Measurements from ENCODE around the gene HNRNPAB. TPM values are rescaled to one million over a fixed set of nuclear protein-coding genes. Genes with fewer than 3 reads are reported as not detected.
A peak's percentile ranks its signal among the peaks of the same experiment; 100 is the strongest.

The HNRNPAB gene
- polyA plus RNA-seq, 1 experiment: 102 TPM

- POLR2A ChIA-PET: no interaction called here
- no peak for TF ChIP-seq CTCF (IDR thresholded peaks at IDR 0.05; ENCODE audit: low read depth, low read length)
- DNase-seq (ENCODE audit: low read depth, low spot score): no peak
- Histone ChIP-seq H3K27ac (ENCODE audit: low read depth, low read length) (no peak overlapping the region), H3K4me3 (ENCODE audit: low read depth, low read length) (no peak overlapping the region), H3K9me3 (ENCODE audit: control insufficient read depth, insufficient read depth, low read length) (peaks cover 11% of the 10 kb centered on the region; the same call in 1 of the 2 replicates), H3K27me3 (ENCODE audit: control insufficient read depth, insufficient read depth, low read length) (peaks cover 4% of the 10 kb centered on the region)
- CTCF ChIA-PET: no interaction called here
Observed at GRCh38 chr5:178241688-178242231, 37.4 kb downstream of the HNRNPAB start.

GRCh38 chr5:178242416-178242815 is 38.1 kb downstream of the HNRNPAB start:
- TF ChIP-seq CTCF (IDR thresholded peaks at IDR 0.05; ENCODE audit: low read depth, low read length): no peak
- H3K4me3 ChIP-seq (ENCODE audit: low read depth, low read length): no peak overlapping the region
- no peak overlapping the region for H3K27ac ChIP-seq (ENCODE audit: low read depth, low read length)
- DNase-seq (ENCODE audit: low read depth, low spot score): no peak
- peaks cover 13% of the 10 kb centered on the region; the same call in 1 of the 2 replicates for H3K9me3 ChIP-seq (ENCODE audit: control insufficient read depth, insufficient read depth, low read length)
- CTCF ChIA-PET: no interaction called here
- POLR2A ChIA-PET: no interaction called here
- H3K27me3 ChIP-seq (ENCODE audit: control insufficient read depth, insufficient read depth, low read length): peaks cover 4% of the 10 kb centered on the region

- Histone ChIP-seq H3K4me3 (ENCODE audit: low read depth, low read length) (no peak overlapping the region), H3K27me3 (ENCODE audit: control insufficient read depth, insufficient read depth, low read length) (peaks cover 4% of the 10 kb centered on the region), H3K9me3 (ENCODE audit: control insufficient read depth, insufficient read depth, low read length) (peaks cover 17% of the 10 kb centered on the region; the same call in 1 of the 2 replicates), H3K27ac (ENCODE audit: low read depth, low read length) (peak overlapping the region; percentile 68)
- no peak for DNase-seq (ENCODE audit: low read depth, low spot score)
- ChIA-PET CTCF (no interaction called here), POLR2A (interaction anchor here (1.2 kb wide), 1 partner anchor 12 kb away, joined by 6 read pairs; the partner anchor contains the start of gene PHYKPL)
- TF ChIP-seq CTCF (IDR thresholded peaks at IDR 0.05; ENCODE audit: low read depth, low read length): no peak
Observed at GRCh38 chr5:178244576-178244975, 40.2 kb downstream of the HNRNPAB start.

- POLR2A ChIA-PET: no interaction called here
- no peak for TF ChIP-seq CTCF (IDR thresholded peaks at IDR 0.05; ENCODE audit: low read depth, low read length)
- CTCF ChIA-PET: no interaction called here
- H3K4me3 ChIP-seq (ENCODE audit: low read depth, low read length): no peak overlapping the region
- no peak overlapping the region for H3K27ac ChIP-seq (ENCODE audit: low read depth, low read length)
- peaks cover 17% of the 10 kb centered on the region; the same call in 1 of the 2 replicates for H3K9me3 ChIP-seq (ENCODE audit: control insufficient read depth, insufficient read depth, low read length)
- no peak for DNase-seq (ENCODE audit: low read depth, low spot score)
- peaks cover 4% of the 10 kb centered on the region for H3K27me3 ChIP-seq (ENCODE audit: control insufficient read depth, insufficient read depth, low read length)
Observed at GRCh38 chr5:178245389-178245788, 41.1 kb downstream of the HNRNPAB start.

- no peak for DNase-seq (ENCODE audit: low read depth, low spot score)
- CTCF ChIA-PET: no interaction called here
Observed at GRCh38 chr5:178246624-178247279, 42.4 kb downstream of the HNRNPAB start.

More at GRCh38 chr5:178246624-178247279, 42.4 kb downstream of the HNRNPAB start:
- Histone ChIP-seq H3K27ac (ENCODE audit: low read depth, low read length) (no peak overlapping the region), H3K27me3 (ENCODE audit: control insufficient read depth, insufficient read depth, low read length) (peaks cover 4% of the 10 kb centered on the region), H3K4me3 (ENCODE audit: low read depth, low read length) (no peak overlapping the region), H3K9me3 (ENCODE audit: control insufficient read depth, insufficient read depth, low read length) (peaks cover 16% of the 10 kb centered on the region; the same call in 1 of the 2 replicates)
- TF ChIP-seq CTCF (IDR thresholded peaks at IDR 0.05; ENCODE audit: low read depth, low read length): no peak
- POLR2A ChIA-PET: no interaction called here

Data from AG04450 (cell line).